Smooth muscle cell (in vitro differentiated cells): ENCODE measurements around the gene NOG. TPM values are rescaled to one million over a fixed set of nuclear protein-coding genes. Genes with fewer than 3 reads are reported as not detected.

ENCODE experiments used
- DNase-seq: peaks from one replicate; lab custom pipeline; 2025; ENCODE audit not compliant: unreplicated experiment; lab: John Stamatoyannopoulos, UW
- H2AFZ ChIP-seq: fragments of 200-600 bp; sonication (generic); 2 replicates; pipeline ENCODE4 v1.6.0; 2016; ENCODE audit warnings: antibody characterized with exemption, low read depth, mild to moderate bottlenecking
- H3F3A ChIP-seq: fragments of 200-600 bp; sonication (generic); 2 replicates; pipeline ENCODE4 v1.6.0; 2017; ENCODE audit warnings: antibody characterized with exemption, low read depth
- H3K27ac ChIP-seq: fragments of 200-600 bp; sonication (generic); 2 replicates; pipeline ENCODE4 v1.5.1; 2016; ENCODE audit warnings: low read depth, mild to moderate bottlenecking
- H3K27me3 ChIP-seq: fragments of 200-600 bp; sonication (generic); 2 replicates; pipeline ENCODE4 v1.6.1; 2016; ENCODE audit warnings: low read depth, mild to moderate bottlenecking
- H3K36me3 ChIP-seq: fragments of 200-600 bp; sonication (generic); 2 replicates; pipeline ENCODE4 v1.5.1; 2016; ENCODE audit warnings: low read depth
- H3K4me1 ChIP-seq: fragments of 200-600 bp; sonication (generic); 2 replicates; pipeline ENCODE4 v1.5.1; 2016; ENCODE audit warnings: low read depth
- H3K4me2 ChIP-seq: fragments of 200-600 bp; sonication (generic); 2 replicates; pipeline ENCODE4 v1.6.0; 2016; ENCODE audit warnings: mild to moderate bottlenecking
- H3K4me3 ChIP-seq: fragments of 200-600 bp; sonication (generic); 2 replicates; pipeline ENCODE4 v1.5.1; 2016; ENCODE audit warnings: mild to moderate bottlenecking
- H3K79me2 ChIP-seq: fragments of 200-600 bp; sonication (generic); 2 replicates; pipeline ENCODE4 v1.6.0; 2016; ENCODE audit warnings: low read depth, mild to moderate bottlenecking
- H3K9ac ChIP-seq: fragments of 200-600 bp; sonication (generic); 2 replicates; pipeline ENCODE4 v1.6.0; 2016; ENCODE audit warnings: low read depth
- H3K9me3 ChIP-seq: fragments of 200-600 bp; sonication (generic); replicated peaks from 2 replicates; pipeline ENCODE4 v1.5.1; 2016; ENCODE audit warnings: low read depth
- H4K20me1 ChIP-seq: fragments of 200-600 bp; sonication (generic); 2 replicates; pipeline ENCODE4 v1.6.0; 2016; ENCODE audit warnings: low read depth
- CTCF ChIP-seq: fragments of 200-600 bp; sonication (generic); IDR thresholded peaks from 2 replicates; pipeline ENCODE4 v1.5.1; 2017; ENCODE audit warnings: borderline replicate concordance, mild to moderate bottlenecking, antibody characterized with exemption; ENCODE audit not compliant: insufficient read depth, poor library complexity, severe bottlenecking
- WGBS: methylation state at CpG from one replicate; pipeline ENCODE4 v1.1.7; 2016; ENCODE audit warnings: low lambda C conversion rate; 5-methylcytosine and 5-hydroxymethylcytosine counted together
- polyA plus RNA-seq: library from polyadenylated mRNA; unstranded; fragments of >200 nt; fragmentation: Nextera tagmentation; extraction: Ambion mirVana; gene quantifications from 2 replicates; pipeline ENCODE4 v1.2.1, GENCODE V29; 2016
- total RNA-seq: library from RNA; depleted of rRNA; stranded (reverse); fragments of >200 nt; gene quantifications from 2 replicates; pipeline ENCODE4 v1.2.3, GENCODE V29; 2014

Gene NOG
- total and polyA plus RNA-seq, 2 experiments from 2014 or later = 4.6 to 7.7 TPM

GRCh38 chr17:56599566-56599965 lies 6.1 kb downstream of the NOG start:
- no peak for TF ChIP-seq CTCF
- Histone ChIP-seq H3K27me3 (no peaks in the 10 kb centered on the region), H3K36me3 (no peaks in the 10 kb centered on the region), H3K4me2 (no peak overlapping the region), H2AFZ (no peak overlapping the region), H3K27ac (no peak overlapping the region), H3K79me2 (no peaks in the 10 kb centered on the region), H4K20me1 (no peaks in the 10 kb centered on the region), H3F3A (peaks cover 8% of the 10 kb centered on the region), H3K9me3 (no peaks in the 10 kb centered on the region), H3K9ac (no peak overlapping the region), H3K4me1 (peaks cover 26% of the 10 kb centered on the region), H3K4me3 (no peak overlapping the region)
- WGBS = 100% methylated on average over 1 of the region's 1 CpG
- DNase-seq = no peak

- H3K79me2 ChIP-seq = no peaks in the 10 kb centered on the region
- H4K20me1 ChIP-seq = no peaks in the 10 kb centered on the region
- H3K27ac ChIP-seq = no peak overlapping the region
- TF ChIP-seq CTCF = no peak
- no peaks in the 10 kb centered on the region for H3K9me3 ChIP-seq
- no peak overlapping the region for H3K4me3 ChIP-seq
- no peaks in the 10 kb centered on the region for H3K27me3 ChIP-seq
- no peak overlapping the region for H3K9ac ChIP-seq
- DNase-seq = no peak
- no peaks in the 10 kb centered on the region for H3K36me3 ChIP-seq
- peaks cover under 1% of the 10 kb centered on the region for H3F3A ChIP-seq
- no peak overlapping the region for H3K4me2 ChIP-seq
- WGBS = 97% methylated on average over 1 of the region's 1 CpG
- peaks cover 20% of the 10 kb centered on the region for H3K4me1 ChIP-seq
- no peak overlapping the region for H2AFZ ChIP-seq
Measured at GRCh38 chr17:56600256-56600655, 6.8 kb downstream of the NOG start.

GRCh38 chr17:56601591-56601990 lies 8.1 kb downstream of the NOG start:
- H3F3A ChIP-seq = no peaks in the 10 kb centered on the region

More at GRCh38 chr17:56601591-56601990, 8.1 kb downstream of the NOG start:
- Histone ChIP-seq H3K27ac (no peak overlapping the region), H3K79me2 (no peaks in the 10 kb centered on the region), H3K9me3 (no peaks in the 10 kb centered on the region), H3K9ac (no peak overlapping the region), H2AFZ (no peak overlapping the region), H3K4me3 (no peak overlapping the region), H3K4me1 (peaks cover 9% of the 10 kb centered on the region), H3K27me3 (no peaks in the 10 kb centered on the region), H4K20me1 (no peaks in the 10 kb centered on the region), H3K36me3 (no peaks in the 10 kb centered on the region), H3K4me2 (no peak overlapping the region)
- no peak for DNase-seq
- 62% methylated on average over 1 of the region's 1 CpG for WGBS
- no peak for TF ChIP-seq CTCF
